Measurements from ENCODE around the gene MB. TPM values are rescaled to one million over a fixed set of nuclear protein-coding genes. Genes with fewer than 3 reads are reported as not detected.
"Not testable (repeated sequence)": the region's sequence is repeated elsewhere in the genome, so short reads cannot be mapped to it uniquely, and the experiment has no call there.

Gene MB
- total RNA-seq, 3 donors from 2014 or later: 2.1 to 17.2 (median 13.4) TPM

- intact Hi-C loops (cut with DNase I, micrococcal nuclease): loop anchor here in 1 of 2 donors (10.0 kb wide), 3 partner anchors 271 to 499 kb away; no protein-coding TSS in a partner anchor
- no peak for ATAC-seq
- DNase-seq: no peak
- H3K9me3 ChIP-seq: no peaks in the 10 kb centered on the region
- peaks cover 4% of the 10 kb centered on the region for H3K4me1 ChIP-seq (ENCODE audit: low read depth)
- H3K4me3 ChIP-seq: no peak overlapping the region
- H3K36me3 ChIP-seq (ENCODE audit: low read depth): no peaks in the 10 kb centered on the region
- no peak for TF ChIP-seq CTCF (IDR thresholded peaks at IDR 0.05)
Measured at GRCh38 chr22:35625763-35626432, 8.8 kb upstream of the MB start.

GRCh38 chr22:35624547-35624946 lies 7.4 kb upstream of the MB start:
- DNase-seq: no peak
- Histone ChIP-seq H3K9me3 (no peaks in the 10 kb centered on the region), H3K36me3 (ENCODE audit: low read depth) (no peaks in the 10 kb centered on the region), H3K4me3 (no peak overlapping the region), H3K4me1 (ENCODE audit: low read depth) (peaks cover 4% of the 10 kb centered on the region)
- TF ChIP-seq CTCF (IDR thresholded peaks at IDR 0.05): no peak
- intact Hi-C loops (cut with DNase I, micrococcal nuclease): loop anchor here in 1 of 2 donors (10.0 kb wide), 3 partner anchors 270 to 500 kb away; no protein-coding TSS in a partner anchor
- ATAC-seq: no peak

- H3K4me3 ChIP-seq; ATAC-seq; H3K36me3 ChIP-seq (ENCODE audit: low read depth); H3K9me3 ChIP-seq; H3K4me1 ChIP-seq (ENCODE audit: low read depth); DNase-seq: not testable (repeated sequence)
- intact Hi-C loops (cut with DNase I, micrococcal nuclease): loop anchor here in 1 of 2 donors (10.0 kb wide), 3 partner anchors 269 to 501 kb away; no protein-coding TSS in a partner anchor
Measured at GRCh38 chr22:35623885-35624284, 6.8 kb upstream of the MB start.

- Histone ChIP-seq H3K4me3 (no peak overlapping the region), H3K4me1 (ENCODE audit: low read depth) (peaks cover 4% of the 10 kb centered on the region), H3K36me3 (ENCODE audit: low read depth) (no peaks in the 10 kb centered on the region), H3K9me3 (no peaks in the 10 kb centered on the region)
- DNase-seq (peak; percentile 71 to 86 (median 72)), ATAC-seq (peak; percentile 71)
- intact Hi-C loops (cut with DNase I, micrococcal nuclease): loop anchor here in 1 of 2 donors (10.0 kb wide), 3 partner anchors 268 to 502 kb away; no protein-coding TSS in a partner anchor
- no peak for TF ChIP-seq CTCF (IDR thresholded peaks at IDR 0.05)
Measured at GRCh38 chr22:35622191-35622913, 5.2 kb upstream of the MB start.

GRCh38 chr22:35621451-35621850 lies 4.3 kb upstream of the MB start:
- TF ChIP-seq CTCF (IDR thresholded peaks at IDR 0.05): no peak
- Histone ChIP-seq H3K36me3 (ENCODE audit: low read depth) (no peaks in the 10 kb centered on the region), H3K4me3 (no peak overlapping the region), H3K4me1 (ENCODE audit: low read depth) (no peaks in the 10 kb centered on the region), H3K9me3 (no peaks in the 10 kb centered on the region)
- ATAC-seq: no peak
- DNase-seq: no peak
- intact Hi-C loops (cut with DNase I, micrococcal nuclease): loop anchor here in 1 of 2 donors (10.0 kb wide), 3 partner anchors 267 to 503 kb away; no protein-coding TSS in a partner anchor

Data from mucosa of descending colon (tissue), 3 donors.